KG1 (cell line): Measurements from ENCODE around the gene SRGAP3.

Source experiments
- DNase-seq: peaks from one replicate; lab custom pipeline; 2025; lab: John Stamatoyannopoulos, UW

SRGAP3 gene

GRCh38 chr3:9081184-9081818 lies 168.1 kb downstream of the SRGAP3 start:
- no peak for DNase-seq

DNA sequence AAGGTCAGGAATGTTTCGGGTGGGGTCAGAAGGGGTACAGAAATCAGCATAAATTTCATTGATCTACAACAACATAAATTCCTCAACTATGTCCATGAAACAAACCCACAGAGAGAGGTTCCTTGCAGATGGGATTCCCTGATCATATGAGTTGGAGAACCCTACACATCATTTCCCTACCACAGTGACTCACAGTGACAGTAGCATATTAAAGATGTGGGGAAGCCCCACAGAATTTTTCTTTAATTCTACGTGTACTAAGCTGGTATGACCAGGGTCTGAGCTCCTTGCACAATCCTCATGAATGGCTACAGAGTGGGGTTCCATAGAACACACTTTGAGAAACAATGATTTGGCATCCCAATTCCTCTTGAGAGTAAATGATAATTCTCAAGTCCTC lies 169.3 kb downstream of the SRGAP3 start:
- no peak for DNase-seq

DNA sequence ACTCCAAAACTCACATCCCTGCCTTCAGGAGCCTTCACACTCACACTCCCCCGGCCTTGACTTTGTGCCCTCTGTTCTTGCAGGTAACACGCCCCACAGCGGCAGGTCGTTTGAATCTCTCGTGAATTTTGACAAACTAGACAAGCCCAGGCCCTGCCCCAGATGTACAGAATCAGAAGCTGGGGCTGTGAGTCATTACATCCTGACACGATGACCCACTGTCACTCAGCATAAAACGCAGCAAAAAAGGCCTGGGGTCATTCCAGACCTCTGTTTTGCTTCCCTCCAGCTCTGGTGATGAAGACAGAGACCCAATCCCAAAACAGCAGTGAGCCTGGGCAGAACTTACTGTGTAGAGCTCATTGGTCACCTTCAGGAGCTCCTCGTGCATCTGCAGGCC lies 169.8 kb downstream of the SRGAP3 start:
- DNase-seq, result no peak

- DNase-seq, result no peak
Measured at GRCh38 chr3:9078561-9079240, 170.7 kb downstream of the SRGAP3 start.

DNA sequence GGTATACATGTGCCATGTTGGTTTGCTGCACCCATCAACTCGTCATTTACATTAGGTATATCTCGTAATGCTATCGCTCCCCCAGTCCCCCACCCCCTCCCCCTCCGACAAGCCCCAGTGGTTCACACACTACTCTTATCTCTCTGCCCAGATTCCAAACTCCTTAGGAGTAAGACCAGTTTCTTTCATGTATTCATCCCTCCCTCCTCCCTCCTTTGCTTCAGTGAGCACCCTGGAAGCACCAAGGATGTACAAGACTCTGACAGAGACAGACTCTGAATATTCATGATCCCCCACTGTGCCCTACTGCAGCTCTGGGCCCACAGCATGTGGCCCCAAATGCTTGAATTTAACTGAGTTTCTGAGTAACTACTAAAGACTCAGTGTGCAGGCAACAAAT lies 172.4 kb downstream of the SRGAP3 start:
- no peak for DNase-seq

- no peak for DNase-seq
Measured at GRCh38 chr3:9075762-9076161, 173.7 kb downstream of the SRGAP3 start.

GRCh38 chr3:9074079-9074478 lies 175.4 kb downstream of the SRGAP3 start:
- no peak for DNase-seq

DNA sequence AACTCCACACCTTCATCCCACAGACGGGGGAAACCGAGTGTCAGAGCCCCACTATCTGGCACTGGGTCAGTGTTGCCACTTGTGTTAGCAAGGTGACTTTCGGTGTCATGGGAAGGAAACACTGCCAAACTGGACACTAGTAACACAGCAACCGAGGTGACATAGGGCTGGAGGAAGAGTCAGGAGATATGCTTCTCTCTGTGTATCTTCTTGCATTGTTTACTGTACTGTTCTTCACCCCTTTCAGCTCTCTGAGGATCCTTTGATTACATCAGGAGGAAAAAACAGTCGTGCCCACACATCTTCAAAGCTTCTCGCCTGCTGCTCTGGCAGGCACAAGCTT lies 176.8 kb downstream of the SRGAP3 start:
- no peak for DNase-seq

- DNase-seq, result no peak
Measured at GRCh38 chr3:9071936-9072666, 177.3 kb downstream of the SRGAP3 start.

DNA sequence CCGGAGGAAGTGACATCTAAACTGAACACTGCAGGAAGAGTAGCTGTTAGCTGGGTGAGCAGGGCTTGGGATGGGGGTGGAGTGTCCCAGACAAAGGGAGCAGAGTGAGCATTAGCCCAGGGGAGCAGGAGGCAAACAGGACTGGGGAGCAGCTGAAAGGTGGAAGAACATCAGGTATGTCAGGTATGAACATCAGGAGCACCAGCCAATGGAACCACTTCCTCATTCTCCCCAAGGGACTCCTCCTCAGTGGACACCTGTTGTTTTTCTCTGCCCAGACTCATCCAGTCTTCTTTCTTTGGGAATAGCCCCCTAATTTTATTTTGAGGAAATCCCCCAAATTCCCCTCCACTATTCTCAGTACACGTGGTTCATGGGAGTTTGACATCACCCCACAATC lies 178.5 kb downstream of the SRGAP3 start:
- DNase-seq, result no peak

DNA sequence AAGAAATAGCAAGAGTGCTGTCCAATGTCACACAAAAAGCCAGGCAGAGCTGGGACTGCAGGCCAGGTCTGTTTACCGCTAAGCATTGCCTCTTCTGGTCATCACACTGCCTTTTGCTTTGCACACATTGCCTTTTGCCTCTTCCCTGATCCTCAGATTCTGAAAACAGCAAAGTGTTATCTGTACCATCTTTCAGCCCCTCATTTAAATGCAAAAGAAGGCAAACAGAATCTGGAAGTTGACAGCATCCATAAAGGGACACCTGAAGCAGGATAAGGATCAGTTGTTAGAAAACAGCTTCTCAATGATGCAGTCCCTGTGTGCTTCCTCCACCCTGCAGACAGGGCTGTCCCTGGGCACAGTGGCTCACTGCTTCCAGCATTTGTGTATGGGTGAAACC lies 179.5 kb downstream of the SRGAP3 start:
- no peak for DNase-seq

DNA sequence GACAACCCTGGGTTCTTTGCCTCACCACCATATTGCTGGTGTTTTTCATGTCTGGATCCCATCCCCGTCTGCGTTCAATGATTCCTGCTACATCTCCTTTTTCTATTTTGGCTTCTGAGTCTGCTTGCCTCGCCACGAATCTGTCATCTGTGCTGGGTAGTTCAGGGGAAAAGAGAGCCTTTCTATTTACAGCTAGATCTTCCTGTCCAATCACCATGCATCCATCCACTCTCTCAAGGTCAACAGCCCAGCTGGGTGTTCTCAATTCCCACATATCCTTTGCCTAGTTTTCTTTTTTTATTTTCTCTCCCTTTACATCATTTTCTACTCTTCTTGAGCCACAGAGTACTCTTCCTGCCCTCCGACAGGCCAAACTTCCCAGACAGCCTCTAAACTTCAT lies 181.4 kb downstream of the SRGAP3 start:
- no peak for DNase-seq

- DNase-seq, result no peak
Measured at GRCh38 chr3:9067352-9067975, 182.0 kb downstream of the SRGAP3 start.

DNA sequence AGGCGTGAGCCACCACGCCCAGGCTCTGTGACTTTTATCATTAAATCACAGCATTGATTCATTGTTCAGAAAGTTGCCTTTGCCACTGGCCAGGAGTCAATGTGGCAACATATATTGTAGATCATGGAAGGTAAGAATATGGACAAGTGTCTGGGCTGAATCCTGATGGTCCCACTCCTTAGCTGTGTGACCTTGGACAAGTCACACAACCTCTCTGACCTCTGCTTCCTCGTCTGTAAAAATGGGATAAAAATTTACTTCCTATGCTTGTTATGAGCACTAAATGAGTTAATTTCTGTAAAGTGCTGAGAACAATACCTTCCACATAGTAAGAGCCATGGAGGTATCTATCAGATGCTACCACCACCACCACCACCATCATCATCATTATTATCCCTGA lies 182.7 kb downstream of the SRGAP3 start:
- no peak for DNase-seq

DNA sequence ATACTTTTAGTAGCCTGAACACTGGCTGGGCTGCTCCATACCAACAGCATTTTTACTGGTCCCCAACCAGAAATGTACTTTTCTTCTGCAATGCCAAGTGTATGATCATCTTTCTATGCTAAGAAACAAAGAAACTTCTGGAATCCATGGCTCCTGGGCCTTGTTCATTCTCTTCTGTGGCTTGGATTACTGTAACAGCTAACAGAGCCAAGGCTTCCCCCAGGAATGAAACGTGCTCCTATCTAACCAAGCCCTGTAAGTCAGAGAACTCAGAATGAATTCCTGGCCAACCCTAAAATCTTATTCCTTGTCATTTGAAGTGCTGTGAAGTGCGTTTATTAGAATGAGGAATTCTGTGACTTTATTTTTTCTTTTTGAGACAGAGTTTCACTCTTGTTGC lies 183.3 kb downstream of the SRGAP3 start:
- DNase-seq, result no peak

DNA sequence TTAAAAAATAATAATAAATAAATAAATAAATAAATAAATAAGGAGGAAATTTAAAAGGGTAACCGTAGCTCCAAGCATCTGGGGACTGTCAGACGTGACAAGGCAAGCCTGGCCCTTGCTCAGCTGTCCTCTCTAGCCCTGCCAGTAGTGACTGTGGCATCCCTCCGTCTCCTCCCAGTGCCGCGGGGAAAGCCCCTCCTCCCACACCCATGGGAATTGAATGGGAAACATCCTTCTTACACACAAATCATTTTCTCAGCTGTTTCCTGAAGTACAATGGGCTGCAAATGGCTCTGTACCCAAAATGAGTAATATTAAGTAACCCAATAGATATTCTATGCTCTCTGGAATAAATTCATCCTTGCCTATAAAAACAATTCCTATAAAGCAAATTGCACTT lies 184.6 kb downstream of the SRGAP3 start:
- DNase-seq, result no peak

DNA sequence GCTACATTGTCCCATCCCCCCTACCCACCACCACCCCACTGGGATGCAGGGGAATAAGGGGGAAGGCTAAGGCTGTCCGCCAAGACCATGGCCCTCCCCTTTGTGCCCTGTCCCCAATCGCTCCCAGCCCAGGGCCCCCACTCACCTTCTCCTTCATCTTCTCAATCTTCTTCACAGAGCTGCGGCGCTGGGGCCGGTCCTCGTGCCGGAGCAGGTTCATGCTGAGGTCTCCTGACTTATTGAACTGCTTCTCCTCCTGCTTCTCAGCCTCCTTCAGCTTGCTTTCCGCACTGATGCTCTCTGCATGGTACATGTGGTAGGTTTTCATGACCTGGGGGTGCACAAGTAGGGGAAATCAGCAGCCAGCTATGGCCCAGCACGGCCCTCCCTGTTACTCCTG lies 185.2 kb downstream of the SRGAP3 start:
- no peak for DNase-seq

- no peak for DNase-seq
Measured at GRCh38 chr3:9062570-9062969, 186.9 kb downstream of the SRGAP3 start.

DNA sequence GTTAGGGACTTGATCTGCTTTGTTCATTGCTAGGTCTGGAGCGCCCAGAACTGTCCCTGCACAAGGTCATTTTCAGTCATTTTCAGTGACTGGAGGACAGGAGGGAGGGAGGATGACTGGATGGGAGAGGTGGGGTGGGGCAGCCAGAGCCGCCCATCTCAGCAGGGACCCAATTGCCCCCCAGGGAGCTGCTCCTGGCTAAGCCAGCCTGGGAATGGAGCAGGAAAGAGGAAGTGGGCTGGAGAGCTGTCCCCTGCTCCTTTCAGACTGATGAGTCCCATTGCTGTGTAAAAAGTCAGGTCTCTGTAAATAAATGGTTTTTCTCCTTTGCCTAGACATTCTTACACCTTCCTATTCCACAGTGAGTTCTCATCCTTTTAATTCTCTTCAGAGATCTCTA lies 187.8 kb downstream of the SRGAP3 start:
- DNase-seq, result no peak

DNA sequence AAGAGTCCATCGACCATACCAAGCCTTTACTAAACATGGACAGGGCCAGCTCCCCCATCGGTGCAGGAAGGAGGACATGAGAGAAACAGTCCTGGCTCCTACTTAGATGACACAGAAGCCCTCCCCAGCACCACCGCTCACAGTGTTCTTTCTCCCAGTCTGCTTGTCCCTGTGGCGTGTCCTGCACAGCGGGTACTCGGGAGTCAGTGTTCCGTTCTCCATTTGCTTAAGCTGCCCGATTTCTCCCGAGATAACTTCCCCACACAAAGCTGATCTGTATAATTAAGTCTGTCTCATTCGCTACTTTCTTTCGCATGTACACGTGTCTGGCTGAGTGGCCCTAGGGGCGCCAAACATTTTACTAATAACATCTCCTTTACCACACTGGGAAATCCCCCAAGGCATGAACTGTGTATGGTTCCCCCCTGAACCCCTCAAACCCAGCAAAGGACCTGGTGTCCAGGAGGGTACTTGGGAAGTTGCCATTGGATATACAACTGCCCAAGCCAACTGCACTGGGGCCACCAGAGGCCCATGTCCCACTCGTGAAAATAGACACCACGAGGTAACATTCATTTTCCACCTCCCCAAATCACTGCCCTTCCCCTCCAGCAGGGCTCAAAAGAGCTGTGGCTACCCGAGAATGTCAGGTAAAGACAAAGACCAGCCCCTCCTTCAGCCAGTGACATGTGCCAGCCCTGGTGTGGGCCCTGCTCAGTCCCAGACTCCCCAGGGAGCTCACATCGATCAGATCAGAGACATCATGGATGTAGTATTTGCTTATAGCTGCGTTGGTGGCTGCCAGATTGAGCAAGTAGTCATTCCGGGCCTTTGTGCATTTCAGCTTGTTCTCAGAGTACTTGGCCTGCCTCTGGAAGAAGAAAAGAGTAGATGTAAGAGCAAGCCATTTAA lies 189.7 kb downstream of the SRGAP3 start:
- DNase-seq, result no peak

DNA sequence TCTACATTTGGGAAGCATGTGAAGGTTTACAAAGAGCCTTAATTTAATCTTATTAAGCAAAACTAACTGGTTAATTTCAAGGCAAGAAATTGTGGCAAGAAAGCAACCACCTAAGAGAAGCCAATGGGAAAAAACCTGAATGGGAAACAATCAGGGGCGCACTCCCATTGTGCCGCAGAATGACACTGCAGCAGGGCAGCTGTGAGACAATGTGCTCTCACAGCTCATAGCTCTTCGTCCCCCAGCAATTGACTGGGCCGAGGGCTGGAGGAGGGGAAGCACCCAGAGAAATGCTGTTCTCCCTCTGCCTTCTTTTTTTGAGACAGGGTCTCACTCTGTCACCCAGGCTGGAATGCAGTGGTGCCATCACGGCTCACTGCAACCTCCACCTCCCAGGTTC lies 192.9 kb downstream of the SRGAP3 start:
- no peak for DNase-seq
